ENCODE data around the gene CTDSPL2. TPM values are rescaled to one million over a fixed set of nuclear protein-coding genes. Genes with fewer than 3 reads are reported as not detected.
A peak's percentile ranks its signal among the peaks of the same experiment; 100 is the strongest.

The CTDSPL2 gene
- total and polyA plus RNA-seq, 5 donors: 4.8 to 25.7 (median 21.5) TPM

- Histone ChIP-seq H3K27ac (ENCODE audit: low read length) (no peak overlapping the region), H3K4me3 (ENCODE audit: low read length) (no peak overlapping the region), H3K9me3 (ENCODE audit: control insufficient read depth, low read length) (no peaks in the 10 kb centered on the region), H3K27me3 (ENCODE audit: control insufficient read depth, insufficient read depth) (no peaks in the 10 kb centered on the region), H3K4me1 (ENCODE audit: control insufficient read depth, insufficient read depth, low read length) (no peaks in the 10 kb centered on the region)
- no peak for ATAC-seq
- intact Hi-C loops (cut with DNase I): no loop called here
- no peak for DNase-seq
- 92% methylated on average over 3 of the region's 3 CpGs for WGBS
Observed at GRCh38 chr15:44568338-44568737, 140.9 kb downstream of the CTDSPL2 start.

- ATAC-seq: no peak
- no peak for DNase-seq
- Histone ChIP-seq H3K27ac (ENCODE audit: low read length) (no peak overlapping the region), H3K27me3 (ENCODE audit: control insufficient read depth, insufficient read depth) (no peaks in the 10 kb centered on the region), H3K9me3 (ENCODE audit: control insufficient read depth, low read length) (no peaks in the 10 kb centered on the region), H3K4me3 (ENCODE audit: low read length) (no peak overlapping the region), H3K4me1 (ENCODE audit: control insufficient read depth, insufficient read depth, low read length) (no peaks in the 10 kb centered on the region)
- 96% methylated on average over 4 of the region's 4 CpGs for WGBS
- intact Hi-C loops (cut with DNase I): no loop called here
Observed at GRCh38 chr15:44569316-44569715, 141.9 kb downstream of the CTDSPL2 start.

DNA sequence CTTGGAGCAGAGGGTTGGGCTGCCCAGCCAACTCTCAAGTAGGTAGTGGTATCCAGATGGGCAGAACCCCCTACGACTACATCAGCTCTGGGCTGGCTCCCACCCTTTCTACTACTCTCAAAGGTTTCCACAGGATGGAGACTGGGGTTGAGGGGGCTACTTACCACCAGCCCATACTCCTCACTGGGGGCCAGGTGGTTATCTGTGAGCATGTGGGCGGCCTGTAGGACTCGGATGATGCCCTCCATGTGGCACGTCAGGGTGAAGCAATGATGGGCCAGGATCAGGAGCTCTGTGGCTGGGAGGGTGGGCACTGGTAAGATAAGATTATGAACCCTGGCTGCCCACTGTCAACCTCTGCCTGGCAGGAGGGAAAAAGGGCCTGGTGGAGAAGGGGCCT is 142.9 kb downstream of the CTDSPL2 start:
- DNase-seq (no peak), ATAC-seq (peak in 1 of 2 donors; percentile 26)
- WGBS: 90% methylated on average over 4 of the region's 4 CpGs
- intact Hi-C loops (cut with DNase I): no loop called here
- Histone ChIP-seq H3K27ac (ENCODE audit: low read length) (no peak overlapping the region), H3K4me3 (ENCODE audit: low read length) (no peak overlapping the region), H3K9me3 (ENCODE audit: control insufficient read depth, low read length) (no peaks in the 10 kb centered on the region), H3K27me3 (ENCODE audit: control insufficient read depth, insufficient read depth) (no peaks in the 10 kb centered on the region), H3K4me1 (ENCODE audit: control insufficient read depth, insufficient read depth, low read length) (no peaks in the 10 kb centered on the region)

DNA sequence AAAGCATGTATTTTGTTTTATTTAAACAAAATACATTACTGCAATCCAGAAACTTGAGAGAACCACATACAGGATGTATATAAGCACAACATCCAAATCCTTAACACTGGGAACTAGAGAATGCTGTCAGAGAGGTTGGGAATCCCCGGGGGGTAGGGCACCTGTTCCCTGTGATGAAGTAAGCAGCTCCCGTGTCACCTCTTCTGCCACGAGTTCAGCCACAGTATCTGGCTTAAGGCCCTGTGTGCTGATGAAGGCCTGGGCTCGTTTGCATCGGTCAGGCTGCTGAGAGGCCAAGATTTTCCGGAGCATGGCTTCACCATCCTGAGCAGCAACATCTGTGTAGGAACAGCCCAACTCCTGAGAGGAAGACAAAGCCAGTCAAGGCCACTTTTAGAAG is 146.0 kb downstream of the CTDSPL2 start:
- WGBS: 87% methylated on average over 6 of the region's 6 CpGs
- no peak for ATAC-seq

GRCh38 chr15:44574734-44575133 is 147.3 kb downstream of the CTDSPL2 start:
- intact Hi-C loops (cut with DNase I): no loop called here
- WGBS: 77% methylated on average over 1 of the region's 1 CpG
- H3K9me3 ChIP-seq (ENCODE audit: control insufficient read depth, low read length): no peaks in the 10 kb centered on the region
- DNase-seq: no peak
- no peaks in the 10 kb centered on the region for H3K27me3 ChIP-seq (ENCODE audit: control insufficient read depth, insufficient read depth)
- no peaks in the 10 kb centered on the region for H3K4me1 ChIP-seq (ENCODE audit: control insufficient read depth, insufficient read depth, low read length)
- no peak for ATAC-seq
- no peak overlapping the region for H3K4me3 ChIP-seq (ENCODE audit: low read length)
- no peak overlapping the region for H3K27ac ChIP-seq (ENCODE audit: low read length)

More for the DNA sequence above, 146.0 kb downstream of the CTDSPL2 start:
- no peaks in the 10 kb centered on the region for H3K9me3 ChIP-seq (ENCODE audit: control insufficient read depth, low read length)
- intact Hi-C loops (cut with DNase I): no loop called here
- no peak overlapping the region for H3K4me3 ChIP-seq (ENCODE audit: low read length)
- no peak overlapping the region for H3K27ac ChIP-seq (ENCODE audit: low read length)
- H3K27me3 ChIP-seq (ENCODE audit: control insufficient read depth, insufficient read depth): no peaks in the 10 kb centered on the region
- H3K4me1 ChIP-seq (ENCODE audit: control insufficient read depth, insufficient read depth, low read length): no peaks in the 10 kb centered on the region
- no peak for DNase-seq

Other genes with a start within 250 kb of the CTDSPL2 start
- 10 to 100 TPM; 20.8 to 88.6 (median 46.9) TPM for gene FRMD5, start 232.4 kb upstream of the CTDSPL2 start, total RNA-seq
- 24.1 TPM for gene FRMD5, start 232.4 kb upstream of the CTDSPL2 start, polyA plus RNA-seq
- 10 to 100 TPM; 49.8 to 63.7 (median 53.7) TPM for gene GOLM2, start 138.9 kb upstream of the CTDSPL2 start, total RNA-seq
- 23.9 TPM for gene GOLM2, start 138.9 kb upstream of the CTDSPL2 start, polyA plus RNA-seq
- gene EIF3J, start 109.5 kb downstream of the CTDSPL2 start, total RNA-seq: 10 to 100 TPM; 52.9 to 73.5 (median 65.7) TPM
- gene EIF3J, start 109.5 kb downstream of the CTDSPL2 start, polyA plus RNA-seq: 40.8 TPM
- 10 to 100 TPM; 38.8 to 45.7 (median 42.4) TPM for gene SPG11, start 236.0 kb downstream of the CTDSPL2 start, total RNA-seq
- 15.0 TPM for gene SPG11, start 236.0 kb downstream of the CTDSPL2 start, polyA plus RNA-seq